HG03025 (cell line): ENCODE measurements around the gene B3GNT4.
A peak's percentile ranks its signal among the peaks of the same experiment; 100 is the strongest.
"Not testable (repeated sequence)": the region's sequence is repeated elsewhere in the genome, so short reads cannot be mapped to it uniquely, and the experiment has no call there.

Source experiments
- ATAC-seq: cut with Tn5 transposase; IDR thresholded peaks from one replicate; pipeline ENCODE4 v1.9.1; 2021; ENCODE audit warnings: mild to moderate bottlenecking, moderate library complexity; ENCODE audit not compliant: unreplicated experiment, low FRiP score

B3GNT4 gene

GRCh38 chr12:122207391-122207790, 3.9 kb downstream of the B3GNT4 start:
- ATAC-seq: no peak

GRCh38 chr12:122208073-122208820, 4.7 kb downstream of the B3GNT4 start:
- no peak for ATAC-seq

- ATAC-seq: no peak
Measured at GRCh38 chr12:122215771-122216170, 12.3 kb downstream of the B3GNT4 start.

GRCh38 chr12:122216445-122216844, 12.9 kb downstream of the B3GNT4 start:
- no peak for ATAC-seq

DNA sequence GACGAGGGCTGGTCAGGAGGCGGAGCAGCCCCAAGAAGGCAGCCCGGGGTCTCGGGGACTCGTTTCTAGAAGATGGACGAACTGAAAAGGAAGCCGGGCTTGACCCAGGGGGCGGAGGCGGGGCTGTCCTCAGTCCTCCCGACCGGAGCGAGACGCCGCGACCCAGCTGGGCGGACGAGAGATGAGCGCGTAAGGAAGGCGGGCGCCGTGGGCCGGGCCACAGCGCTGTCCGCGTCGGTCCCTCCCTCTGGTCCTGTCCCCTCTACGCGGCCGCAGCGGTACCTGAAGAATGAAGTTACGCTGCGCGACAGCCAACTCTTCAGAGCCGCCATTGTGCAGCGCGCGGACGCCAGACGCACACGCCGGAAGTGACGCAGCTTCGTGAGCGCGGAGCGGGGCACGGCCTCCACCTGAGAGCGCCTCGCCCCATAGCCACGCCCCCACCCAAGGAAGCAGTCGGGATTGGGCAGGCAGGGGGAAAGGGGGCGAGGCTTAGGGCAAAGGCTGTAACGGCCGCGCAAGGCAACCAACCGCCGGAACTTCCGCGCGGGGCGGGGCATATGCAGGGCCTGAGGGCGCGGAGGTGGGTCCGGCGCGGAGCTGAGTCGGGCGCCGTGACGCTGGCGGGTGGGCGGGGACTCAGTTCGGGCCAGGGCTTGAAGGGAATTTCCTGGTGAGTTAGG, 22.3 kb downstream of the B3GNT4 start, which contains the start of gene DIABLO:
TSS of gene DIABLO (minus strand) at position 370 of the 683 bp plus-strand sequence. CDS start at position 332, 38 bp downstream.
- peak; percentile 87 for ATAC-seq

GRCh38 chr12:122226366-122227125, 23.0 kb downstream of the B3GNT4 start:
- no peak for ATAC-seq

- no peak for ATAC-seq
Measured at GRCh38 chr12:122227341-122227740, 23.8 kb downstream of the B3GNT4 start.

- ATAC-seq: no peak
Measured at GRCh38 chr12:122228092-122228491, 24.6 kb downstream of the B3GNT4 start.

DNA sequence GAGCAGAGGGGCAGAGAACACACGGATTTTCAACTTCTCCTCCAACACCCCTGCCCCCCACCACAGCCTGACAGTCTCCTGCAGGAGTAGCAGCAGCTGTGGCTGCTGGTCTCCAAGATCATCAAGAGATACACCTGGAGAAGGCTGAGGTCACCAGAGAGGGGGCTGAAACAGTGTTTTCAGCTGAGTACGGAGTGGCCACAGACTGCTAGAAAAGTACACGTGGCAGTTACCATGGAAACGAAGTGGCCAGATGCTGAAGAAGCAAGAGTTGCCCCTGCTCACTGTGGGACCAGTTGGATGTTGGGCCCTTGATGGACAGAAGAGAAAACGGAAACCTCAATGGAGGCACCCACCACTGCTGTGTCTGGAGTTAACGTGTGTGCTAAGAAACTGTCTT, 27.3 kb downstream of the B3GNT4 start:
- ATAC-seq: no peak

DNA sequence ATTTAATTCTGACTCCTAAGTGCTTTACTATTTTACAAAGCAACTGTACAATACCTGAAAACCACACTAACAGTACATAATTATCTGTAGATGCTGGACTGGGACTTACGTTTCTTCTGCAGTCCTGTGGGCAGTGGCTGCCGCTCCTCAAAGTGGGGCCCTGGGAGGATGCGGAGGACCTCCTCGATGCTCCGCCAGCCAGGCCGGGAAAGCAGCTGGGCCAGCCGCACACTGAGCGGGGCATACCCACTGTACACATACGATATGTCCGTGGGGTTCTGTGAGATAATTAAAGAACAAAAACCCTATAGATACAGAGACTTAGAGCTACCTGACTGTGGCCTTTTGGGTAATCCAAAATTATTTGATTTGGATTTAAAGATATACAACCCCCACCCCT, 29.2 kb downstream of the B3GNT4 start:
- no peak for ATAC-seq

DNA sequence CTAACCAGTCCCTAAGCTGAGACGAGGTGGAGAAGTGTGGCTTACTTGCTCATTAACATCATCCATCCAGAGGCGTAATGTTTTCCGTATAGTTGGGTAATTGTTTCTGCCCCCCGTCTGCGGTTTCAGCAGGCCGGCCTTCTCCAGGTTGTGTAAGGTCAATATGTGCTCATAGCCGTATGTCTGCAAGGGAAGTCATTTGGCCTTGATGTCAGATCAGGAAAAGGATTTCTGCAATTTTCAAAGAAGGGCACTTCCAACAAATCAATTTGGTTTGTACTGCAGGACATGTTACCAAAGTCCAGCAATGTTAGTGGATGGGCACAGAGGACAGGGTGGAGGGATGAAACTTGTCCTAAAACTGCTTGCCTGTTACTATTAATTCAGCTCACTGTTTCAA, 32.2 kb downstream of the B3GNT4 start:
- ATAC-seq: no peak

DNA sequence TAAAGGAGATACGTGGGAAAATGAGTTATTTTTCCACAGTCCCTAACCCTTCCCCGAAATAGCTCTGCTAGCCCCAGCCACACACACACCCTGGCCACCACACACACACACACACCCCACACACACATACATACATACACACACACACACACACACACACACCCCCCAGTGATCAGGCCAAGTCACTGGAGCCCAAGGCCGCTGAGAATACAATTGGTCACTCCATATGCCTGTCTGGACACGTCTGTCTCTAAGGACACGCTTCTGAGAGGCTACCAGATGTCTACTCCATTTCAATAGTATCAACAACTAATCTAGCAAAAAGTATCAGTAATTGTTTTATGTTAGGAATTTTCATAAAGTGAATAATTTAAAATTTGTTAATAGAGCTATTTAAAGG, 35.4 kb downstream of the B3GNT4 start:
- ATAC-seq: no peak

DNA sequence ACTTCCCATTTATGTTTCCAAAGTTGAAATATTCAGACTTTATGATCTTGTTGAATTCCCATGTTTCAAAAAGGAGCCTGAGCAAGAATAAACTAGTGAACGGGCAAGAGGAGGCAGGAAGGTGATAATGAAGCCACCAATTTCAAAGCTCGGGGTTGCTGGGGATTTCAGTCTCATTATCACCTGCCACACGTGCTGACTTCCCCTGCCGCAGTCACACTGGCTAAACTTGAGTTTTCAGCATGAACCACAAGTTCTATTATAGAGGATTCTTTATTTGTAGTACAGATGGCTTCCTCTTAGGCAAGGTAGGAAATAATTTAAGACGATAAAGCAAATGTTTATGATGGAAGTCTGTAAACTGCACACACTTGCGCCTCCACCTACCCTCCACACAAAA, 40.5 kb downstream of the B3GNT4 start:
- ATAC-seq: no peak

- ATAC-seq: no peak
Measured at GRCh38 chr12:122244565-122245371, 41.3 kb downstream of the B3GNT4 start.

DNA sequence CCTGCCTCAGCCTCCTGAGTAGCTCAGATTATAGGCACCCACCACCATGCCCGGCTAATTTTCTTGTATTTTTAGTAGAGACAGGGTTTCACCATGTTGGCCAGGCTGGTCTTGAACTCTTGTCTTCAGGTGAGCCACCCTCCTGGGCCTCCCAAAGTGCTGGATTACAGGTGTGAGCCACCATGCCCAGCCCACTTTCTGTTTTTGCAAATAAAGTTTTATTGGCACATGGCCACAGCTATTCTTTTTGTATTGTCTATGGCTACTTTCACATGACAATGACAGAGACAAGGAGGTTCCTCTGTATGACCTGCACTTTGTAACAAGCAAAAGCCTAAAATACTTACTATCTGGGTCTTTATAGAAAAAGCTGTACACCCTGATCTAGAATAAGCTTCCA, 42.0 kb downstream of the B3GNT4 start:
- ATAC-seq: no peak

DNA sequence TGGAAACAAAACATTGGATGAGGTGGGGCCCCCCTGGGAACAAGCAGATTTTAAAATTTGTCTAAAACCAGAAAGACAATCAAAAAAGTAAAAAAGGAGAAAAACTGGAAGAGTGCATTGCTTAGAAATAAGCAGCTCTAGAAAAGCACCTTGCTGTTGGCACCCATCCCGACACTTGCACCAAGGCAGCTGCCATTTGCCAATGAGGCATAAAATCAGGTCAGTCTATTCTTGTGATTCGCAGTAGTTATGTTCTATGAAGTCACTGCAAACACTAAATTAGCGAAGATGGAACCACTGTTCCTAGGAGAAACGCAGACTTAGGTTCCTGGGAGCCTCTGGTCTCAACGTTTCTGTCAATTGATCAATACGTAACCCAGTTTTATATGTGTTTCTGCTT, 46.5 kb downstream of the B3GNT4 start:
- no peak for ATAC-seq

DNA sequence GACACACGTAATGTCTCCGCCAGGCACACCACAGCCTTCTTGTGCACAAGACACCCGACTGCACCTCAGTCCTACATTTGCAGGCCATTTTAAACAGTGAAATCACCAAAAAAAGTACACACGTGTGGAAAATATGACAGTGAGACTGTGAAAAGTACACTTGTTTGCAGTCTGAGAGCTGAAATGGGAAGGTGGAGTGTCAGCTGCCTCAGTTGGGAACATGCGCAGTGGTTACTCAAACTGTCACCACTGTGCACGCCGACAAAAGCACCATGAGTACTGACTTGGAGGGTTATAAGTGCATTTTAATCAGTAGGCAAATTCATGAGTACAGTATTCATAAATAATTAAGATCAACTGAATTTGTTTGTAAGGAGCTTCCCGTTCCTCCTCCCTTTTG, 47.0 kb downstream of the B3GNT4 start:
- ATAC-seq: no peak

- ATAC-seq: not testable (repeated sequence)
Measured at GRCh38 chr12:122258462-122258861, 55.0 kb downstream of the B3GNT4 start.
